Measurements from ENCODE around the gene CDH4. TPM values are rescaled to one million over a fixed set of nuclear protein-coding genes. Genes with fewer than 3 reads are reported as not detected.

CDH4 gene
- total and polyA plus RNA-seq, 2 of the 8 experiments (the other 6 are each of a cell fraction or from before 2014, with no cell fraction given) = 4.3 to 7.9 TPM

- Histone ChIP-seq H3K4me3 (ENCODE audit: extremely low read depth in 1 of 4, insufficient read depth in 2 of 4, low read depth in 3 of 4, low read length in 4 of 4) (no peak overlapping the region), H3K23me2 (ENCODE audit: low read depth, low read length) (peaks cover 3% of the 10 kb centered on the region; the same call in 1 of the 2 replicates), H2BK5ac (ENCODE audit: low read depth, low read length) (no peak overlapping the region; the same call in 1 of the 2 replicates), H4K8ac (ENCODE audit: extremely low read depth, insufficient read depth, low read length) (no peak overlapping the region), H4K20me1 (replicated peaks in 1 of 2; ENCODE audit: control insufficient read depth in 1 of 2, insufficient read depth in 2 of 2, low read length in 2 of 2) (peaks cover 0 to 8% of the 10 kb centered on the region in 2 experiments), H3K23ac (ENCODE audit: insufficient read length) (no peak overlapping the region), H2BK15ac (ENCODE audit: low read length) (no peak overlapping the region), H2BK20ac (ENCODE audit: low read length) (no peak overlapping the region), H2AK5ac (ENCODE audit: low read depth, low read length) (no peak overlapping the region; the same call in 1 of the 2 replicates), H4K5ac (ENCODE audit: insufficient read length, low read depth, low read length) (no peak overlapping the region), H3K4me1 (replicated peaks in 1 of 4; ENCODE audit: control insufficient read depth in 3 of 4, insufficient read depth in 4 of 4, low read length in 3 of 4) (0 out of 7 replicates have a peak, but pooled peaks cover 0 to 2% (median 0%) of the 10 kb centered on the region in 4 experiments), H3K4ac (replicated peaks; ENCODE audit: insufficient read length, low read depth, low read length) (no peak overlapping the region), H2AFZ (ENCODE audit: low read length) (no peak overlapping the region), H3K9me3 (ENCODE audit: insufficient read depth in 2 of 2, low read depth in 1 of 2, low read length in 1 of 2) (peaks cover 0 to 6% of the 10 kb centered on the region in 2 experiments; a peak in 1 of 4 replicates), H3K27ac (ENCODE audit: low read depth, low read length) (no peak overlapping the region), H2BK12ac (ENCODE audit: low read depth, low read length) (no peak overlapping the region), H3K14ac (ENCODE audit: insufficient read length) (no peak overlapping the region), H2BK120ac (replicated peaks; ENCODE audit: low read depth, low read length) (no peak overlapping the region), H3K27me3 (replicated peaks in 1 of 4; ENCODE audit: control insufficient read depth in 3 of 4, extremely low read depth in 1 of 4, insufficient read depth in 3 of 4, low read length in 3 of 4) (peaks cover 0 to 6% (median 2%) of the 10 kb centered on the region in 4 experiments; a peak in 3 of 7 replicates), H3K4me2 (ENCODE audit: insufficient read depth in 1 of 2, low read depth in 2 of 2, low read length in 2 of 2) (no peak overlapping the region), H3K56ac (replicated peaks; ENCODE audit: insufficient read length, low read depth, low read length) (no peak overlapping the region), H3K18ac (ENCODE audit: extremely low read depth, low read length) (no peak overlapping the region), H3K79me2 (ENCODE audit: control insufficient read depth in 1 of 2, insufficient read depth in 2 of 2, low read length in 2 of 2) (no peaks in the 10 kb centered on the region; a peak in 1 of 4 replicates), H3K79me1 (ENCODE audit: low read depth, low read length) (no peaks in the 10 kb centered on the region), H3K9ac (replicated peaks in 1 of 4; ENCODE audit: extremely low read depth in 1 of 4, low read depth in 3 of 4, low read length in 3 of 4) (peak overlapping the region in 1 of 4 experiments; percentile 21; a peak in 1 of 7 replicates), H3K36me3 (ENCODE audit: control insufficient read depth in 2 of 4, insufficient read depth in 4 of 4, low read length in 3 of 4) (no peaks in the 10 kb centered on the region; a peak in 1 of 8 replicates), H4K91ac (replicated peaks; ENCODE audit: insufficient read length, low read length) (no peak overlapping the region)
- 86% methylated on average over 16 of the region's 21 CpGs; no CpG with 5 or more reads in 1 of the 2 experiments for WGBS, 2 experiments (ENCODE audit: extremely low coverage in 1 of 2, insufficient coverage in 1 of 2, insufficient read length in 1 of 2, insufficient replicate concordance in 2 of 2, low coverage in 1 of 2, low lambda C conversion rate in 2 of 2, missing lambda C conversion rate in 1 of 2)
- TF ChIP-seq SP1 (IDR thresholded peaks at IDR 0.05; ENCODE audit: low read depth, low read length) (no peak), CREB1 (IDR thresholded peaks at IDR 0.05) (no peak), CEBPB (IDR thresholded peaks at IDR 0.05; ENCODE audit: low read depth, low read length) (no peak), GTF2F1 (IDR thresholded peaks at IDR 0.05; ENCODE audit: borderline replicate concordance, low read depth, low read length) (no peak), ATF2 (IDR thresholded peaks at IDR 0.05; ENCODE audit: low read length) (no peak), JUND (IDR thresholded peaks at IDR 0.05; ENCODE audit: low read length) (no peak), BCL11A (IDR thresholded peaks at IDR 0.05; ENCODE audit: low read depth in 2 of 2, low read length in 2 of 2) (no peak), JUN (IDR thresholded peaks at IDR 0.05; ENCODE audit: low read depth, low read length) (no peak)
- CTCF ChIA-PET (ENCODE audit: partially characterized antibody) = no interaction called here
- no peak for DNase-seq (ENCODE audit: low read depth in 1 of 2, low spot score in 2 of 2)
- FAIRE-seq = no peak
- POLR2A ChIA-PET (ENCODE audit: partially characterized antibody) = no interaction called here
Observed at GRCh38 chr20:61730631-61731362, 478.7 kb downstream of the CDH4 start.

Data from H1 (cell line).